Brain microvascular endothelial cell (primary cell): ENCODE measurements around the gene IGLON5.

Experiments used
- DNase-seq: peaks from one replicate; pipeline ENCODE4 v3.0.0-alpha.2; 2020
- H3K27ac ChIP-seq: fragments of 250-450 bp; sonication (Bioruptor Pico); 2 replicates; pipeline ENCODE4 v1.5.1; 2020; ENCODE audit warnings: mild to moderate bottlenecking, moderate library complexity
- H3K27me3 ChIP-seq: fragments of 250-450 bp; sonication (Bioruptor Pico); replicated peaks from 2 replicates; pipeline ENCODE4 v1.5.1; 2020; ENCODE audit warnings: mild to moderate bottlenecking
- H3K36me3 ChIP-seq: fragments of 250-450 bp; sonication (Bioruptor Pico); replicated peaks from 2 replicates; pipeline ENCODE4 v1.5.1; 2020; ENCODE audit warnings: mild to moderate bottlenecking
- H3K4me3 ChIP-seq: 2 replicates; pipeline ENCODE4 v1.5.1; 2011; ENCODE audit warnings: low read depth, mild to moderate bottlenecking, control low read depth, low read length, moderate library complexity
- in situ Hi-C: cut with HindIII; loops from 2 replicates; pipeline ENCODE4 v1.10.0; 2017; ENCODE audit warnings: low sequenced_read_pairs, low pct_ligation_motif_present
- TF ChIP-seq, protein P1 (sequence below): IDR thresholded peaks from 2 replicates; pipeline ENCODE4 v1.5.1; 2011; ENCODE audit warnings: low read depth, mild to moderate bottlenecking, moderate library complexity, low read length, control low read depth, inconsistent platforms; ENCODE audit errors: missing control alignments

IGLON5 gene

DNA sequence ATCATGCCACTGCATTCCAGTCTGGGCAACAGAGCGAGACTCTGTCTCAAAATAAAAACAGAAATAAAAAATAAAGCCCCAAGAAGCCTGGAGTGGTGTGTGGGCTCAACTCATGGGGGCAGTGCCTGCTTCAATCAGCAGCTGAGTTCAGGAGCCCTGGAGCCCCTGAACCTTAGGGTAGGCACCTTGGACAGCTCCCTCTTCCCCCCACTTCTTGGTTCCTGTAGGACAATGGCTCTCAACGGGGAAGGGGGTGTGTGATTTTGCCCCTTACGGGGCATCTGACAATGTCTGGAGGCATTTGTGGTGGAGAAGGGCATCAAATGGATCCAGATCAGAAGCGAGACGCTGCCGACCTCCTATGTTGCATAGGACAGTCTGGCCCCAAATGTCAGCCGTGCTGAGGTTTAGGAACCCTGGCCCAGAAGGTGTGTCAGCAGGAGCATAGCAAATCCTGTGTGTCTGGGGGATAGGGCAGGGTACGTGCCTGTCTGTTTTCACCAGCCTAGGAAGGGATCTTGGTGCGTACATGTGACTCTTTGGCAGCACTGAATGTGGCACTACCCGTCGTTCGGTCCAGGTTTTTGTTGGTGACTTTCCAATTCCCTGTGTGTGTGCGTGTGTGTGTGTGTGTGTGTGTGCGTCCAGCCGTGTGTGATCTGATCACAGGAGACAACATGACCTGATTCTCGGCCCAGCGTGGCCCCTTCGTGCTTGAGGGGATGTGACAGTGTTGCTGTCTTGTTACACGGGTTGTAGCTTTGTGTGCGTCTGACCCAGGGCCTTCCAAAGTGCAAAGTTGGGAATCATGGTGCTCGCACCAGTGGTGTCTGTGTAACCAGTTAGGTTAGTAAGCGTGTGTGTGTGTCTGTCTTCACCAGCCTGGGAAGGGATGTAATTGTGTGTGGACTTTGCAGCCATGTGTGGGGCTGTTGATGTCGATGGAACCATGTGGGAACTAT lies 7.5 kb downstream of the IGLON5 start:
- H3K36me3 ChIP-seq = no peaks in the 10 kb centered on the region
- TF ChIP-seq, protein P1, sequence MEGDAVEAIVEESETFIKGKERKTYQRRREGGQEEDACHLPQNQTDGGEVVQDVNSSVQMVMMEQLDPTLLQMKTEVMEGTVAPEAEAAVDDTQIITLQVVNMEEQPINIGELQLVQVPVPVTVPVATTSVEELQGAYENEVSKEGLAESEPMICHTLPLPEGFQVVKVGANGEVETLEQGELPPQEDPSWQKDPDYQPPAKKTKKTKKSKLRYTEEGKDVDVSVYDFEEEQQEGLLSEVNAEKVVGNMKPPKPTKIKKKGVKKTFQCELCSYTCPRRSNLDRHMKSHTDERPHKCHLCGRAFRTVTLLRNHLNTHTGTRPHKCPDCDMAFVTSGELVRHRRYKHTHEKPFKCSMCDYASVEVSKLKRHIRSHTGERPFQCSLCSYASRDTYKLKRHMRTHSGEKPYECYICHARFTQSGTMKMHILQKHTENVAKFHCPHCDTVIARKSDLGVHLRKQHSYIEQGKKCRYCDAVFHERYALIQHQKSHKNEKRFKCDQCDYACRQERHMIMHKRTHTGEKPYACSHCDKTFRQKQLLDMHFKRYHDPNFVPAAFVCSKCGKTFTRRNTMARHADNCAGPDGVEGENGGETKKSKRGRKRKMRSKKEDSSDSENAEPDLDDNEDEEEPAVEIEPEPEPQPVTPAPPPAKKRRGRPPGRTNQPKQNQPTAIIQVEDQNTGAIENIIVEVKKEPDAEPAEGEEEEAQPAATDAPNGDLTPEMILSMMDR = no peak
- in situ Hi-C loops = no loop called here
- H3K4me3 ChIP-seq = no peak overlapping the region
- no peak overlapping the region for H3K27ac ChIP-seq
- no peak for DNase-seq
- no peaks in the 10 kb centered on the region for H3K27me3 ChIP-seq

DNA sequence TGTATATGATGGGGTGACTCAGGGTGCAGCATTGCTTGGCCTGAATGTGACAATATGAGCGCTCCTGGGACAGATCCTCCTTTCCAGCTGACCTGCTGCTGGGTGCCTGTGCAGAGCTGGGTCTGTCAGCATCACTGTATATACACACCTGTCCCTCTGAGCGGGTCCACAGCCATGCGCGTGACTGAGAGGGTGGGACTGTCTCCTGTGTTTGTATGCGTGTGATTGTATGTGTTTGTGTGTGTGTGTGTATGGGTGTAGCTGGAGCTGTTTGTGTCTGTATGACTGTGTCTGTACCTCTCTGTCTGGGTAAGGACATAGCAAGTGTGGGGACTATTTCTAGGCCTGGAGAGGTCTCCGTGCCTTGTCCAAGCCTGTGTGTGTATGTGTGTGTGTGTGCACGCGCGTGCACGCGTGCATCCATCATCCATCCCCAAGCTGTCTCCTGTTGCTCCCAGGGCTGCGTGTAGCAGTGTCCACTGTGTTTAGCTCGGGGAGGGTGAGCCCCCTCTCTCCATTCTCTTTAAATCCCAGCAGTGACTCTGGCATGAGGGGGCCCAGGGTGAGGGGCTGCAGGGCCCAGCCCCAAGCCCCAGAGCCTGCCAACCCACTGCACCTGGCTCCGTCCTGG lies 8.3 kb downstream of the IGLON5 start:
- Histone ChIP-seq H3K36me3 (no peaks in the 10 kb centered on the region), H3K27ac (no peak overlapping the region), H3K27me3 (no peaks in the 10 kb centered on the region), H3K4me3 (no peak overlapping the region)
- no peak for DNase-seq
- TF ChIP-seq, protein P1 = no peak
- in situ Hi-C loops = no loop called here

DNA sequence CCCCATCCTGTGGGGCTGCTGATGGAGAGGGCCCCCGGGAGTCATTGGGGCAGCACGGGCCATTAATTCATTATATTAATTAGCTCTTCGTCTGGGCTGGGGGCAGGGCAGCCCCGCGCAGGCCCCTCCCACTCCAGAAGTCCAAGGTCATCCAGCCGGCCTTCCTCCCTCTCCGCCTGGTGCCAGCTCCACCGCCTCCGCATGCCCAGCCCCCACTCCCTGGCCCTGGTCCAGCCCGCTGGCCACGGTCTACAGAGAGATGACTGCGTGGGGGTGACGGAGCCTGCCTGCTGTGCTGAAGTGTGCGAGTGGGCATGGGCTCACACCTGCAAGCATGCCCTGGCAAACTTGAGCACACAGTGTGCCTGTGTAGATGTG lies 8.8 kb downstream of the IGLON5 start:
- in situ Hi-C loops = no loop called here
- no peak overlapping the region for H3K27ac ChIP-seq
- H3K4me3 ChIP-seq = no peak overlapping the region
- no peak for DNase-seq
- TF ChIP-seq, protein P1 = no peak
- no peaks in the 10 kb centered on the region for H3K36me3 ChIP-seq
- no peaks in the 10 kb centered on the region for H3K27me3 ChIP-seq

DNA sequence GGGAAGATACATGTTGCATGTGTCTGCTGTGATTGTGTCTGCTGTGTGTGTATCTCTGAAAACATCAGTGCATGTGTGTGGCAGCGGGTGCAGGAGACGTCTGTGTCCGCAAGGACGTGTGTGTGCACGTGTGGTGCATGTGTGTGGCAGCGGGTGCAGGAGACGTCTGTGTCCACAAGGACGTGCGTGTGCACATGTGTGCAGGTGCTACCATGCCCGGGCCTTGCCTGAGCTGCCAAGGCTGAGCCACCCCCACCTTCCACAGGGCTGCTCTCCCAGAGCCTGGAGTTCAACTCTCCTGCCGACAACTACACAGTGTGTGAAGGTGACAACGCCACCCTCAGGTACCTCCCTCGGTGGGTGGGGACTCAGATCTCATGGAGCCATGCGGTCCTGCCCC lies 10.4 kb downstream of the IGLON5 start:
- H3K27me3 ChIP-seq = no peaks in the 10 kb centered on the region
- in situ Hi-C loops = no loop called here

DNA sequence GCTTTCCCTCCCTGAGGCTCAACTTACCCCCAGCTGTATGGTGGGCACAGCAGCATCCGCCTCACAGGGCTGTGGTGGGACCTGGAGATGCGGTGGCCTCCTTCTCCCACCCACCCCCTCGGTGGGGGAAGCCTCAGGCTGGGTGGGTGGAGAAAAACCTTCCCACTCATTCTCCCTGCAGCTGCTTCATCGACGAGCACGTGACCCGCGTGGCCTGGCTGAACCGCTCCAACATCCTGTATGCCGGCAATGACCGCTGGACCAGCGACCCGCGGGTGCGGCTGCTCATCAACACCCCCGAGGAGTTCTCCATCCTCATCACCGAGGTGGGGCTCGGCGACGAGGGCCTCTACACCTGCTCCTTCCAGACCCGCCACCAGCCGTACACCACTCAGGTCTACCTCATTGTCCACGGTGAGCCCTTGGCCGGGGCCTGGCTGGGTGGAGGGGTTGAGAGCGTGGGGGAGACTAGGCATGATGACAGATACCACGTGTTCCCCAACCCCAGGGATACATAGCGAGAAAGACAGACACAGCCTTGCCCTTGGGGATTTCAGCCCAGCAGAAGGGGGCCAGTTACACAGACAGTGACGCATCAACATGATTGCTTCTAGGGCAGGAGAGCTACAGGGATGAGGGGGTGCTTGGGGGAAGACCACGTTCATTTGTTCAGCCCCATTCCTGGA lies 12.2 kb downstream of the IGLON5 start:
- H3K27ac ChIP-seq = no peak overlapping the region
- H3K27me3 ChIP-seq = peaks cover 7% of the 10 kb centered on the region
- no peaks in the 10 kb centered on the region for H3K36me3 ChIP-seq
- no peak for DNase-seq
- no peak overlapping the region for H3K4me3 ChIP-seq
- in situ Hi-C loops = no loop called here
- TF ChIP-seq, protein P1 = no peak

More for the DNA sequence above, 10.4 kb downstream of the IGLON5 start:
- TF ChIP-seq, protein P1 = no peak
- no peak for DNase-seq
- Histone ChIP-seq H3K36me3 (no peaks in the 10 kb centered on the region), H3K27ac (no peak overlapping the region), H3K4me3 (no peak overlapping the region)
